K562 (cell line): Measurements from ENCODE around the gene GLIPR1L1. TPM values are rescaled to one million over a fixed set of nuclear protein-coding genes. Genes with fewer than 3 reads are reported as not detected.

Experiments used
- CGGBP1 ChIP-seq: fragments of 250-450 bp; sonication (Bioruptor Pico); IDR thresholded peaks from 2 replicates; pipeline ENCODE4 v1.9.0; 2021; ENCODE audit warnings: mild to moderate bottlenecking
- COPS2 ChIP-seq: fragments of 450-650 bp; conservative IDR thresholded peaks from 2 replicates; pipeline ENCODE4 v1.6.1; 2016; ENCODE audit warnings: mild to moderate bottlenecking, moderate library complexity
- EP400 ChIP-seq: fragments of 450-650 bp; IDR thresholded peaks from 2 replicates; pipeline ENCODE4 v1.6.1; 2017; ENCODE audit warnings: antibody characterized with exemption, mild to moderate bottlenecking, moderate library complexity
- HBP1 ChIP-seq: fragments of 450-650 bp; formaldehyde crosslinking; IDR thresholded peaks from 2 replicates; pipeline ENCODE4 v1.4.0; 2022; ENCODE audit warnings: missing genetic modification characterization
- HEY1 ChIP-seq: fragments of 250-450 bp; sonication (Bioruptor Pico); IDR thresholded peaks from 2 replicates; pipeline ENCODE4 v1.5.0; 2020; ENCODE audit warnings: mild to moderate bottlenecking, moderate library complexity, borderline replicate concordance
- KAT2B ChIP-seq: IDR thresholded peaks from one replicate; pipeline ENCODE4 v1.6.1; 2012; ENCODE audit warnings: low read depth, mild to moderate bottlenecking, control low read depth, inconsistent platforms, low read length, moderate library complexity
- KAT7 ChIP-seq: sonication (generic); formaldehyde crosslinking; IDR thresholded peaks from 2 replicates; pipeline ENCODE4 v1.8.0; 2022; ENCODE audit warnings: missing genetic modification reagents, mild to moderate bottlenecking, borderline replicate concordance
- MAFF ChIP-seq: IDR thresholded peaks from 2 replicates; pipeline ENCODE4 v1.6.1; 2012; ENCODE audit warnings: low read length, improper control_type of control experiment
- MEF2D ChIP-seq: conservative IDR thresholded peaks from 2 replicates; pipeline ENCODE4 v1.6.1; 2016; ENCODE audit warnings: low read depth, missing genetic modification characterization, missing compliant biosample characterization
- NRF1 ChIP-seq, 2 experiments: fragments of 450-650 bp; IDR thresholded peaks in 1 of 2; conservative IDR thresholded peaks in 1 of 2; 2 replicates each; pipeline ENCODE4 v1.6.1; 2014; ENCODE audit warnings: mild to moderate bottlenecking in 2 of 2
- PPARD ChIP-seq: fragments of 250-450 bp; sonication (Bioruptor Pico); IDR thresholded peaks from 2 replicates; pipeline ENCODE4 v1.8.0; 2022; ENCODE audit warnings: inconsistent platforms, mild to moderate bottlenecking, moderate library complexity
- SIRT6 ChIP-seq: IDR thresholded peaks from one replicate; pipeline ENCODE4 v1.6.1; 2012; ENCODE audit warnings: low read depth, mild to moderate bottlenecking, control low read depth, inconsistent platforms, low read length, moderate library complexity
- SMAD2 ChIP-seq: fragments of 150-350 bp; IDR thresholded peaks from 2 replicates; pipeline ENCODE4 v1.6.1; 2014; ENCODE audit warnings: low read depth, mild to moderate bottlenecking, low read length
- SPI1 ChIP-seq: IDR thresholded peaks from 2 replicates; pipeline ENCODE4 v1.6.1; 2011; ENCODE audit warnings: low read depth, low read length, control low read depth, borderline replicate concordance
- ZFPM2 ChIP-seq: fragments of 250-450 bp; sonication (Bioruptor Pico); IDR thresholded peaks from 2 replicates; pipeline ENCODE4 v1.5.1; 2022; ENCODE audit warnings: mild to moderate bottlenecking
- ZNF431 ChIP-seq: sonication (generic); formaldehyde crosslinking; IDR thresholded peaks from 2 replicates; pipeline ENCODE4 v1.8.0; 2022; ENCODE audit warnings: mild to moderate bottlenecking, missing genetic modification reagents
- ZNF436 ChIP-seq: fragments of 250-450, 450-650 bp; sonication (Bioruptor Pico); formaldehyde crosslinking; IDR thresholded peaks from 2 replicates; pipeline ENCODE4 v1.7.0; 2020; ENCODE audit warnings: mild to moderate bottlenecking
- ZNF764 ChIP-seq: fragments of 250-450 bp; sonication (Bioruptor Pico); IDR thresholded peaks from 2 replicates; pipeline ENCODE4 v1.4.0; 2020; ENCODE audit warnings: low read depth, mild to moderate bottlenecking, moderate library complexity
- polyA plus RNA-seq, 8 experiments: library from polyadenylated mRNA; depleted of rRNA in 4 of 8; stranded (reverse) in 5 of 8; unstranded in 3 of 8; fragments of >200 nt; fragmentation: Nextera tagmentation in 2 of 8; fragmentation: Illumina TruSeq in 1 of 8; extraction: Ambion mirVana in 2 of 8; extraction: Trizol in 1 of 8; gene quantifications; 2 replicates each; pipeline versions ENCODE4 v1.2.1 to v1.2.3, GENCODE V29; 2011 to 2014; ENCODE audit warnings: inconsistent platforms in 1 of 8, missing spikeins in 1 of 8
- total RNA-seq, 7 experiments: library from RNA; depleted of rRNA in 6 of 7; stranded (reverse); fragments of >200 nt in 6 of 7; fragmentation: Illumina TruSeq in 2 of 7; extraction: Trizol in 2 of 7; gene quantifications; 2 replicates each; pipeline versions ENCODE4 v1.2.1 to v1.2.3, GENCODE V29; 2011 to 2021; ENCODE audit warnings: low replicate concordance in 1 of 7
- TF ChIP-seq, protein P1 (sequence below): sonication (generic); formaldehyde crosslinking; IDR thresholded peaks from 2 replicates; pipeline ENCODE4 v1.8.1; 2023; ENCODE audit warnings: mild to moderate bottlenecking, missing genetic modification reagents
- TF ChIP-seq, protein P2 (sequence below): fragments of 450-650 bp; IDR thresholded peaks from 2 replicates; pipeline ENCODE4 v1.7.0; 2016; ENCODE audit warnings: borderline replicate concordance
- TF ChIP-seq, protein P3 (sequence below): fragments of 250-450 bp; sonication (Bioruptor Pico); IDR thresholded peaks from 2 replicates; pipeline ENCODE4 v1.4.0; 2020; ENCODE audit warnings: borderline replicate concordance
- TF ChIP-seq, protein P4 (sequence below): sonication (generic); formaldehyde crosslinking; IDR thresholded peaks from 2 replicates; pipeline ENCODE4 v1.8.0; 2022; ENCODE audit warnings: mild to moderate bottlenecking, missing genetic modification reagents

GLIPR1L1 gene
- total and polyA plus RNA-seq, 9 of the 15 experiments (the other 6 are each of a cell fraction or from before 2014, with no cell fraction given) = not detected

DNA sequence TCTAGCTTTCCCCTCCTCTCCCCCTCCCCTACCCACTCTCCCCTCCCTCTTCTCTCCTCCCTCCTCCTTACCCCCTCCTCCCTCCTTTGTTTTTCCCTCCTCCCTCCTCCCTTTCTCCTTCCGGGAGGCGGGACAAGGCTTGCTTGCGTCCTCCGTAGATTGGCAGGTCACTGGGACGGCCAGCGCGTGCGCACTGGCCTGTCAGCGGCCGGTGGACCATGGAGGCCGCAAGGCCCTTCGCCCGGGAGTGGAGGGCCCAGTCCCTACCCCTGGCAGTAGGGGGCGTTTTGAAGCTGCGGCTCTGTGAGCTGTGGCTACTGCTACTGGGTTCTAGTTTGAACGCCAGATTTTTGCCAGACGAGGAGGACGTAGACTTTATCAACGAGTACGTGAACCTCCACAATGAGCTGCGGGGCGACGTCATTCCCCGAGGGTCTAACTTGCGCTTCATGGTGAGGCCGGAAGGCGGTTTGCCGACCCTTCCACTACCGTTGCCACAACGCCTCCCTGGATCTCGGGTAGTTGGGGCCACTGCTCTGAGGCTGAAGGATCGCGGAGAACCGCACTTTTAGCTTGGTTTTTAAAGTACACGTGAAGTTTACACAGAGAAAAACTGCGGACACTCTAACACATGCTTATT is 56.5 kb downstream of the GLIPR1L1 start, which contains the start of gene GLIPR1L2 (continued):
- TF ChIP-seq SIRT6 (no peak), ZNF431 (no peak), MEF2D (tag) (no peak), KAT7 (no peak), SPI1 (no peak), COPS2 (no peak), CGGBP1 (no peak), ZNF436 (CRISPR knock-in tag) (no peak), KAT2B (no peak), HBP1 (CRISPR knock-in tag) (no peak), ZFPM2 (no peak), ZNF764 (no peak), MAFF (no peak), NRF1 (conservative IDR thresholded peaks at IDR 0.05 in 1 of 2, IDR thresholded peaks at IDR 0.05 in 1 of 2) (peak; percentile 95 to 96), EP400 (no peak), SMAD2 (no peak), PPARD (CRISPR knock-in tag) (no peak), HEY1 (CRISPR knock-in tag) (no peak)
- TF ChIP-seq, protein P1, sequence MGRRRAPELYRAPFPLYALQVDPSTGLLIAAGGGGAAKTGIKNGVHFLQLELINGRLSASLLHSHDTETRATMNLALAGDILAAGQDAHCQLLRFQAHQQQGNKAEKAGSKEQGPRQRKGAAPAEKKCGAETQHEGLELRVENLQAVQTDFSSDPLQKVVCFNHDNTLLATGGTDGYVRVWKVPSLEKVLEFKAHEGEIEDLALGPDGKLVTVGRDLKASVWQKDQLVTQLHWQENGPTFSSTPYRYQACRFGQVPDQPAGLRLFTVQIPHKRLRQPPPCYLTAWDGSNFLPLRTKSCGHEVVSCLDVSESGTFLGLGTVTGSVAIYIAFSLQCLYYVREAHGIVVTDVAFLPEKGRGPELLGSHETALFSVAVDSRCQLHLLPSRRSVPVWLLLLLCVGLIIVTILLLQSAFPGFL (CRISPR knock-in tag) = no peak
- TF ChIP-seq, protein P2, sequence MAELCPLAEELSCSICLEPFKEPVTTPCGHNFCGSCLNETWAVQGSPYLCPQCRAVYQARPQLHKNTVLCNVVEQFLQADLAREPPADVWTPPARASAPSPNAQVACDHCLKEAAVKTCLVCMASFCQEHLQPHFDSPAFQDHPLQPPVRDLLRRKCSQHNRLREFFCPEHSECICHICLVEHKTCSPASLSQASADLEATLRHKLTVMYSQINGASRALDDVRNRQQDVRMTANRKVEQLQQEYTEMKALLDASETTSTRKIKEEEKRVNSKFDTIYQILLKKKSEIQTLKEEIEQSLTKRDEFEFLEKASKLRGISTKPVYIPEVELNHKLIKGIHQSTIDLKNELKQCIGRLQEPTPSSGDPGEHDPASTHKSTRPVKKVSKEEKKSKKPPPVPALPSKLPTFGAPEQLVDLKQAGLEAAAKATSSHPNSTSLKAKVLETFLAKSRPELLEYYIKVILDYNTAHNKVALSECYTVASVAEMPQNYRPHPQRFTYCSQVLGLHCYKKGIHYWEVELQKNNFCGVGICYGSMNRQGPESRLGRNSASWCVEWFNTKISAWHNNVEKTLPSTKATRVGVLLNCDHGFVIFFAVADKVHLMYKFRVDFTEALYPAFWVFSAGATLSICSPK = no peak
- TF ChIP-seq, protein P3, sequence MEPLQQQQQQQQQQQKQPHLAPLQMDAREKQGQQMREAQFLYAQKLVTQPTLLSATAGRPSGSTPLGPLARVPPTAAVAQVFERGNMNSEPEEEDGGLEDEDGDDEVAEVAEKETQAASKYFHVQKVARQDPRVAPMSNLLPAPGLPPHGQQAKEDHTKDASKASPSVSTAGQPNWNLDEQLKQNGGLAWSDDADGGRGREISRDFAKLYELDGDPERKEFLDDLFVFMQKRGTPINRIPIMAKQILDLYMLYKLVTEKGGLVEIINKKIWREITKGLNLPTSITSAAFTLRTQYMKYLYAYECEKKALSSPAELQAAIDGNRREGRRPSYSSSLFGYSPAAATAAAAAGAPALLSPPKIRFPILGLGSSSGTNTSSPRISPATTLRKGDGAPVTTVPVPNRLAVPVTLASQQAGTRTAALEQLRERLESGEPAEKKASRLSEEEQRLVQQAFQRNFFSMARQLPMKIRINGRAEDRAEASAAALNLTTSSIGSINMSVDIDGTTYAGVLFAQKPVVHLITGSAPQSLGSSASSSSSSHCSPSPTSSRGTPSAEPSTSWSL (CRISPR knock-in tag) = no peak
- TF ChIP-seq, protein P4, sequence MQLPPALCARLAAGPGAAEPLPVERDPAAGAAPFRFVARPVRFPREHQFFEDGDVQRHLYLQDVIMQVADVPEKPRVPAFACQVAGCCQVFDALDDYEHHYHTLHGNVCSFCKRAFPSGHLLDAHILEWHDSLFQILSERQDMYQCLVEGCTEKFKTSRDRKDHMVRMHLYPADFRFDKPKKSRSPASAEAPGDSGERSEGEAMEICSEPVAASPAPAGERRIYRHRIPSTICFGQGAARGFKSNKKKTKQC (CRISPR knock-in tag) = no peak
